HL-60 (cell line): ENCODE data around the gene DPYD.

ENCODE experiments used
- CTCF ChIP-seq: IDR thresholded peaks from one replicate; pipeline ENCODE4 v1.5.1; 2011; ENCODE audit warnings: low read length, control low read depth, inconsistent platforms; ENCODE audit not compliant: insufficient read depth
- GABPA ChIP-seq: IDR thresholded peaks from 2 replicates; pipeline ENCODE4 v1.6.1; 2012; ENCODE audit warnings: low read depth
- POLR2AphosphoS5 ChIP-seq: IDR thresholded peaks from 2 replicates; pipeline ENCODE4 v1.6.1; 2012; ENCODE audit warnings: low read depth
- REST ChIP-seq: IDR thresholded peaks from 2 replicates; pipeline ENCODE4 v1.6.1; 2012; ENCODE audit warnings: low read depth; ENCODE audit not compliant: insufficient replicate concordance

DNA sequence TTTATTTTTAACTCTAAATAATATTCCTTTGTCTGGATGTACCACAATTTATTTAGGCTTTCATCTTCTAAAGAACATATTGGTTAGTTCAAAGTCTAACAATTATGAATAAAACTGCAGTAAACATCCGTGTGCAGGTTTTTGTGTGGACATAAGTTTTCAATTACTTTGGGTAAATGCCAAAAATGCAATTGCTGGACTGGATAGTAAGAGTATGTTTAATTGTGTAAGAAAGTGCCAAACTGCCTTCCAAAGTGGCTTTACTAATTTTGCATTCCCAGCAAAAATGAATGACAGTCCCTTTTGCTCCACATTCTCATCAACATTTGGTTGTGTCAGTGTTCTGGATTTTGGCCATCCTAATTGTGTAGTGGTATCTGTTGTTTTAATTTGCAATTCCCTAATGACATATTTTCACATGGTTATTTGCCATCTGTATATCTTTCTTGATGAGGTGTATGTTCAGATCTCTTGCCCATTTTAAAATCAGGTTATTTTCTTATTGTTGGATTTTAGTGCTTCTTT is 113.8 kb downstream of the DPYD start:
- TF ChIP-seq POLR2AphosphoS5 (no peak), CTCF (no peak), REST (no peak), GABPA (no peak)
